ENCODE results near the gene PACSIN2. TPM values are rescaled to one million over a fixed set of nuclear protein-coding genes. Genes with fewer than 3 reads are reported as not detected.

The PACSIN2 gene
- total and polyA plus RNA-seq, 2 of the 13 experiments (the other 11 are each of a cell fraction or from before 2014, with no cell fraction given), result 54.1 to 68.8 TPM

DNA sequence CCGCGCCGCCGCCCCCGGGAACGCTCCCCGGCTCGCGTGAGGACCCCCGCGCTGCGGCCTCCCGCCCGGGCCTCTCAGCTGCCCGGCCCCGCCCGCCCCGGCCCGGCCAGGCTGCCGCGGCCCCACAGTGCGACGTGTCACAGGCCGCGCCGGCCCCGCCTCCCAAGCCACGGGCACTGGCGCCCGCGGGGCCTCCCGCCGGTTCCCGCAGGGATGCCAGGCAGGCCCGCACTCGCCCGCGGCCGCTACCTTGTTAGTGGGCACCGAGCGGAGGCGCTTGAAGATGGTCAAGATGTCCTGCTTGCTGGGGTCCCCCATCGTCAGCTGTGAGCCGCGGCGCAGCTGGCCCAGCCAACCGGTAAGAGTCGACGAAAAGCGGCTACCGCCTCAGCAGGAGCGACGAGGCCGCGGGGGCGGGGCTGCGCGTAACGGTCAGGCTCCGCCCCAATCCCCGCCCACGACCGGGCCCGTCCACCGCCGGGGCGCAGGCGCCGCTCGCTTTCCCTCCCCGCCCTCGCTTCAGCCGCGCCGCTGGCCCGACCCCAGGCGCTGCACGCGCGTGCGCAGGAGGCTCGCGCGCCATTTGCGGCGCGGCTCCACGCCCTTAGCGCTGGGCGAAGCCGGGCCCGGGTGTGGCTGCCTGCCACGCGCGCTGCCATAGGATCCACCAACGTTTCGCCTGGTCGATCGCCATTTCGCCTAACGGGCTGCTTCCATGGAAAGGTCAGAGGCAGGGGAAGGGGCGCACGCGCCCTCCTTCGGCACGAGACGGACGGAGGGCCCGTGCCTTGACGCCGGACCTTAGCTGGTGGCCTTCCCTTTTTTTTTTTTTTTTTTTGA is 157.9 kb downstream of the PACSIN2 start, which contains the start of gene ARFGAP3 (continued):
- TF ChIP-seq PCBP1 (IDR thresholded peaks at IDR 0.05; ENCODE audit: borderline replicate concordance, low read depth, low read length) (no peak), KAT2B (IDR thresholded peaks at IDR 0.05; ENCODE audit: borderline replicate concordance, low read depth, low read length) (no peak), ZNF44 (CRISPR knock-in tag; IDR thresholded peaks at IDR 0.05) (no peak), TBP (CRISPR knock-in tag; IDR thresholded peaks at IDR 0.05) (no peak), HDAC1 (CRISPR knock-in tag; IDR thresholded peaks at IDR 0.05) (peak; percentile 61; the same call in 1 of the 2 replicates), ARNTL (CRISPR knock-in tag; IDR thresholded peaks at IDR 0.05) (0 out of 2 replicates have a peak, but pooled peaks have one; percentile 54), SSRP1 (CRISPR knock-in tag; IDR thresholded peaks at IDR 0.05) (no peak), HNRNPLL (IDR thresholded peaks at IDR 0.05; ENCODE audit: low read depth, low read length, poor library complexity, severe bottlenecking) (peak; percentile 97), SRY (CRISPR knock-in tag; IDR thresholded peaks at IDR 0.05) (peak; percentile 99), ZNF570 (CRISPR knock-in tag; IDR thresholded peaks at IDR 0.05; ENCODE audit: borderline replicate concordance) (peak; percentile 92; the same call in 1 of the 2 replicates), ZNF746 (CRISPR knock-in tag; IDR thresholded peaks at IDR 0.05) (peak; percentile 39; the same call in 1 of the 2 replicates), SP1 (IDR thresholded peaks at IDR 0.05) (no peak), SP1 (CRISPR knock-in tag; IDR thresholded peaks at IDR 0.05) (peak; percentile 78; the same call in 1 of the 2 replicates), SMYD3 (CRISPR knock-in tag; IDR thresholded peaks at IDR 0.05) (peak; percentile 46; the same call in 1 of the 2 replicates)
- TF ChIP-seq, protein P1, sequence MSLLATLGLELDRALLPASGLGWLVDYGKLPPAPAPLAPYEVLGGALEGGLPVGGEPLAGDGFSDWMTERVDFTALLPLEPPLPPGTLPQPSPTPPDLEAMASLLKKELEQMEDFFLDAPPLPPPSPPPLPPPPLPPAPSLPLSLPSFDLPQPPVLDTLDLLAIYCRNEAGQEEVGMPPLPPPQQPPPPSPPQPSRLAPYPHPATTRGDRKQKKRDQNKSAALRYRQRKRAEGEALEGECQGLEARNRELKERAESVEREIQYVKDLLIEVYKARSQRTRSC (CRISPR knock-in tag; IDR thresholded peaks at IDR 0.05; ENCODE audit: low read depth), result peak; percentile 78; the same call in 1 of the 2 replicates
- TF ChIP-seq, protein P2, sequence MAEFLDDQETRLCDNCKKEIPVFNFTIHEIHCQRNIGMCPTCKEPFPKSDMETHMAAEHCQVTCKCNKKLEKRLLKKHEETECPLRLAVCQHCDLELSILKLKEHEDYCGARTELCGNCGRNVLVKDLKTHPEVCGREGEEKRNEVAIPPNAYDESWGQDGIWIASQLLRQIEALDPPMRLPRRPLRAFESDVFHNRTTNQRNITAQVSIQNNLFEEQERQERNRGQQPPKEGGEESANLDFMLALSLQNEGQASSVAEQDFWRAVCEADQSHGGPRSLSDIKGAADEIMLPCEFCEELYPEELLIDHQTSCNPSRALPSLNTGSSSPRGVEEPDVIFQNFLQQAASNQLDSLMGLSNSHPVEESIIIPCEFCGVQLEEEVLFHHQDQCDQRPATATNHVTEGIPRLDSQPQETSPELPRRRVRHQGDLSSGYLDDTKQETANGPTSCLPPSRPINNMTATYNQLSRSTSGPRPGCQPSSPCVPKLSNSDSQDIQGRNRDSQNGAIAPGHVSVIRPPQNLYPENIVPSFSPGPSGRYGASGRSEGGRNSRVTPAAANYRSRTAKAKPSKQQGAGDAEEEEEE (CRISPR knock-in tag; IDR thresholded peaks at IDR 0.05; ENCODE audit: borderline replicate concordance), result no peak
- TF ChIP-seq, protein P3, sequence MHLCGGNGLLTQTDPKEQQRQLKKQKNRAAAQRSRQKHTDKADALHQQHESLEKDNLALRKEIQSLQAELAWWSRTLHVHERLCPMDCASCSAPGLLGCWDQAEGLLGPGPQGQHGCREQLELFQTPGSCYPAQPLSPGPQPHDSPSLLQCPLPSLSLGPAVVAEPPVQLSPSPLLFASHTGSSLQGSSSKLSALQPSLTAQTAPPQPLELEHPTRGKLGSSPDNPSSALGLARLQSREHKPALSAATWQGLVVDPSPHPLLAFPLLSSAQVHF (CRISPR knock-in tag; IDR thresholded peaks at IDR 0.05), result peak; percentile 96
- TF ChIP-seq, protein P4, sequence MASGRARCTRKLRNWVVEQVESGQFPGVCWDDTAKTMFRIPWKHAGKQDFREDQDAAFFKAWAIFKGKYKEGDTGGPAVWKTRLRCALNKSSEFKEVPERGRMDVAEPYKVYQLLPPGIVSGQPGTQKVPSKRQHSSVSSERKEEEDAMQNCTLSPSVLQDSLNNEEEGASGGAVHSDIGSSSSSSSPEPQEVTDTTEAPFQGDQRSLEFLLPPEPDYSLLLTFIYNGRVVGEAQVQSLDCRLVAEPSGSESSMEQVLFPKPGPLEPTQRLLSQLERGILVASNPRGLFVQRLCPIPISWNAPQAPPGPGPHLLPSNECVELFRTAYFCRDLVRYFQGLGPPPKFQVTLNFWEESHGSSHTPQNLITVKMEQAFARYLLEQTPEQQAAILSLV (CRISPR knock-in tag; IDR thresholded peaks at IDR 0.05; ENCODE audit: borderline replicate concordance), result peak; percentile 90; the same call in 1 of the 2 replicates
- TF ChIP-seq, protein P5, sequence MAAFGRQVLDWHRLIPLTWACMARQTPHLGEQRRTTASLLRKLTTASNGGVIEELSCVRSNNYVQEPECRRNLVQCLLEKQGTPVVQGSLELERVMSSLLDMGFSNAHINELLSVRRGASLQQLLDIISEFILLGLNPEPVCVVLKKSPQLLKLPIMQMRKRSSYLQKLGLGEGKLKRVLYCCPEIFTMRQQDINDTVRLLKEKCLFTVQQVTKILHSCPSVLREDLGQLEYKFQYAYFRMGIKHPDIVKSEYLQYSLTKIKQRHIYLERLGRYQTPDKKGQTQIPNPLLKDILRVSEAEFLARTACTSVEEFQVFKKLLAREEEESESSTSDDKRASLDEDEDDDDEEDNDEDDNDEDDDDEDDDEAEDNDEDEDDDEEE (CRISPR knock-in tag; IDR thresholded peaks at IDR 0.05), result peak; percentile 94
- TF ChIP-seq, protein P6, sequence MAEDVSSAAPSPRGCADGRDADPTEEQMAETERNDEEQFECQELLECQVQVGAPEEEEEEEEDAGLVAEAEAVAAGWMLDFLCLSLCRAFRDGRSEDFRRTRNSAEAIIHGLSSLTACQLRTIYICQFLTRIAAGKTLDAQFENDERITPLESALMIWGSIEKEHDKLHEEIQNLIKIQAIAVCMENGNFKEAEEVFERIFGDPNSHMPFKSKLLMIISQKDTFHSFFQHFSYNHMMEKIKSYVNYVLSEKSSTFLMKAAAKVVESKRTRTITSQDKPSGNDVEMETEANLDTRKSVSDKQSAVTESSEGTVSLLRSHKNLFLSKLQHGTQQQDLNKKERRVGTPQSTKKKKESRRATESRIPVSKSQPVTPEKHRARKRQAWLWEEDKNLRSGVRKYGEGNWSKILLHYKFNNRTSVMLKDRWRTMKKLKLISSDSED (CRISPR knock-in tag; IDR thresholded peaks at IDR 0.05), result 0 out of 2 replicates have a peak, but pooled peaks have one; percentile 49
